Naive thymus-derived CD8-positive, alpha-beta T cell (primary cell): ENCODE results near the gene ACR. TPM values are rescaled to one million over a fixed set of nuclear protein-coding genes. Genes with fewer than 3 reads are reported as not detected.

Experiments
- ATAC-seq, 2 donors: fragments of 150-1000 bp; cut with Tn5 transposase in 1 of 2; sonication (Bioruptor Pico), chemical (Tn5 transposase) in 1 of 2; 1 replicate in 1 of 2; 2 replicates in 1 of 2; pipeline ENCODE4 v1.10.0; 2021; ENCODE audit warnings: mild to moderate bottlenecking in 2 of 2, moderate library complexity in 2 of 2
- POLR2A ChIA-PET: fragments of 350-600 bp; sonication (Branson Sonifier 250); formaldehyde crosslinking; loops from one replicate; lab custom pipeline; 2021; ENCODE audit warnings: antibody characterized with exemption; lab: Charles Lee
- DNase-seq, 10 donors: peaks; one replicate each; pipeline versions ENCODE4 v3.0.0 to v3.0.0-alpha.2; 2020 to 2022
- H3K27ac Mint-ChIP-seq, 10 donors: one replicate each; pipeline ENCODE4 v1.8.0; 2020 to 2022; ENCODE audit warnings: mild to moderate bottlenecking in 10 of 10, mixed read lengths in 10 of 10, moderate library complexity in 4 of 10, inconsistent platforms in 1 of 10
- H3K27me3 Mint-ChIP-seq, 5 donors: one replicate each; pipeline ENCODE4 v1.8.0; 2021 to 2022; ENCODE audit warnings: mixed read lengths in 5 of 5
- H3K36me3 Mint-ChIP-seq, 3 donors: one replicate each; pipeline ENCODE4 v1.8.0; 2020 to 2022; ENCODE audit warnings: mixed read lengths in 3 of 3, mild to moderate bottlenecking in 2 of 3, inconsistent platforms in 1 of 3
- H3K4me1 Mint-ChIP-seq, 4 donors: one replicate each; pipeline ENCODE4 v1.8.0; 2021 to 2022; ENCODE audit warnings: mixed read lengths in 4 of 4
- H3K4me3 Mint-ChIP-seq, 10 donors: one replicate each; pipeline ENCODE4 v1.8.0; 2020 to 2022; ENCODE audit warnings: mild to moderate bottlenecking in 10 of 10, mixed read lengths in 10 of 10, moderate library complexity in 6 of 10, inconsistent platforms in 1 of 10
- H3K9me3 Mint-ChIP-seq, 9 donors: one replicate each; pipeline ENCODE4 v1.8.0; 2020 to 2022; ENCODE audit warnings: mixed read lengths in 9 of 9, mild to moderate bottlenecking in 3 of 9, inconsistent platforms in 1 of 9, moderate library complexity in 1 of 9
- polyA plus RNA-seq, 3 donors: library from polyadenylated mRNA; unstranded; fragments of 300-500 nt; fragmentation: Illumina TruSeq; gene quantifications; one replicate each; pipeline ENCODE4 v1.2.3, GENCODE V29; 2021
- total RNA-seq, 8 experiments: library from RNA in 2 of 8; stranded (reverse) in 2 of 8; gene quantifications; one replicate each; pipeline ENCODE4 v1.2.3 and lab custom pipeline; 2021 to 2026

Gene ACR
- total and polyA plus RNA-seq, 5 experiments from 2014 or later, result not detected

DNA sequence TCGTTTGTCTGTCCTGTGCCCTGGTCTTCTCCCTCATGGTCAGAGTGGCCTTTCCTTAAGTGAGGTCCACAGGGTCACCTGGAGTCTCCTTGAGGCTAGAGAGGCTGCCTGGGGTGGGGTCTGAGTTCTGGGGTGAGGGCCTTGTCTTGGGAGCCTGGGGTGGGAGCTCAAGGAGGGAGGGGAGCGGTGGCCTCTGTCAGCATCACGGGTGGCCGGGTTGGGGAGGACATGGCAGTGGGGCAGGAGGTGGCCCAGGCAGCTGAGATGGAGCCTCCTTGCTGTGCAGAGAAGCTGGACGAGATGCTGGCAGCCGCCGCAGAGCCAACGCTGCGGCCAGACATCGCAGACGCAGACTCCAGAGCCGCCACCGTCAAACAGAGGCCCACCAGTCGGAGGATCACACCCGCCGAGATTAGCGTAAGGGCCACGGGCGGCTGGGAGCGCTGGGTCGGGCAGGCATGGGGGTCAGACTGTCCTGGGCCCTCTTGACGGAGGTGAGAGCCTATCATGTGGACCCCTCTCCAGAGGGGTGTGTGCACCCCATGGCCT lies 23.3 kb upstream of the ACR start:
- no peaks in the 10 kb centered on the region for H3K9me3 Mint-ChIP-seq
- H3K36me3 Mint-ChIP-seq, result no peaks in the 10 kb centered on the region
- no peak overlapping the region for H3K27ac Mint-ChIP-seq
- ATAC-seq (no peak), DNase-seq (peak in 1 of 10 donors; percentile 22)
- POLR2A ChIA-PET, result no interaction called here
- peaks cover 0 to 3% (median 0%) of the 10 kb centered on the region in 4 donors for H3K4me1 Mint-ChIP-seq
- H3K27me3 Mint-ChIP-seq, result no peaks in the 10 kb centered on the region
- no peak overlapping the region for H3K4me3 Mint-ChIP-seq

DNA sequence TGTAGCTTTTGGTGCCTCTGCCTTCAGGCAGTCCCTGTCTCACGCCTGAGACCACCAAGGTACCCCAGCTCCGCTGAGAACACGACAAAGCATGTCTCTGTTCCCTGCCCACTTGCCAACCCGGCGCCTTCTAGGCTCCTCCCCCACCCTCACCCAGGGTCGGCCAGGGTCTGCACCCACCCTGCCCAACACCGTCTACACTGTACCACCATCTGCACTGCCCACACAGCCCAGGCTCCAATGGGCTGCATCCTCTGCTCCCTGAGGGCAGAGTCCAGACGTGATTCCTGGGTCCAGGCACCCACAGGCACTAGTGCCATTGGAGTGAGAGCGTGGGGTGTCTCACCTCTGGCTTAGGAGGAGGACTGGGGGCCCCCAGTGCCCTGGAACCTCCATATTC lies 22.8 kb upstream of the ACR start:
- ATAC-seq (no peak), DNase-seq (no peak)
- no peaks in the 10 kb centered on the region for H3K36me3 Mint-ChIP-seq
- no peaks in the 10 kb centered on the region for H3K27me3 Mint-ChIP-seq
- POLR2A ChIA-PET, result no interaction called here
- H3K4me3 Mint-ChIP-seq, result no peak overlapping the region
- H3K27ac Mint-ChIP-seq, result no peak overlapping the region
- H3K9me3 Mint-ChIP-seq, result no peaks in the 10 kb centered on the region
- H3K4me1 Mint-ChIP-seq, result peaks cover 0 to 3% (median 0%) of the 10 kb centered on the region in 4 donors

GRCh38 chr22:50715776-50716175 lies 22.2 kb upstream of the ACR start:
- Mint-ChIP-seq H3K4me1 (peaks cover 0 to 3% (median 0%) of the 10 kb centered on the region in 4 donors), H3K27me3 (no peaks in the 10 kb centered on the region), H3K27ac (no peak overlapping the region), H3K36me3 (no peaks in the 10 kb centered on the region), H3K4me3 (no peak overlapping the region), H3K9me3 (no peaks in the 10 kb centered on the region)
- DNase-seq (no peak), ATAC-seq (no peak)
- POLR2A ChIA-PET, result interaction anchor here (0.7 kb wide), 1 partner anchor 18 kb away, joined by 3 read pairs; no protein-coding TSS in a partner anchor

GRCh38 chr22:50716290-50717024 lies 21.5 kb upstream of the ACR start:
- no peak overlapping the region for H3K4me3 Mint-ChIP-seq
- ATAC-seq, result no peak
- no peaks in the 10 kb centered on the region for H3K36me3 Mint-ChIP-seq
- H3K4me1 Mint-ChIP-seq, result peaks cover 0 to 2% (median 0%) of the 10 kb centered on the region in 4 donors
- no peak for DNase-seq
- POLR2A ChIA-PET, result interaction anchor here (0.7 kb wide), 1 partner anchor 17 kb away, joined by 3 read pairs; no protein-coding TSS in a partner anchor
- no peaks in the 10 kb centered on the region for H3K9me3 Mint-ChIP-seq
- no peaks in the 10 kb centered on the region for H3K27me3 Mint-ChIP-seq
- peak overlapping the region in 2 of 10 donors; percentile 20 to 60 for H3K27ac Mint-ChIP-seq

DNA sequence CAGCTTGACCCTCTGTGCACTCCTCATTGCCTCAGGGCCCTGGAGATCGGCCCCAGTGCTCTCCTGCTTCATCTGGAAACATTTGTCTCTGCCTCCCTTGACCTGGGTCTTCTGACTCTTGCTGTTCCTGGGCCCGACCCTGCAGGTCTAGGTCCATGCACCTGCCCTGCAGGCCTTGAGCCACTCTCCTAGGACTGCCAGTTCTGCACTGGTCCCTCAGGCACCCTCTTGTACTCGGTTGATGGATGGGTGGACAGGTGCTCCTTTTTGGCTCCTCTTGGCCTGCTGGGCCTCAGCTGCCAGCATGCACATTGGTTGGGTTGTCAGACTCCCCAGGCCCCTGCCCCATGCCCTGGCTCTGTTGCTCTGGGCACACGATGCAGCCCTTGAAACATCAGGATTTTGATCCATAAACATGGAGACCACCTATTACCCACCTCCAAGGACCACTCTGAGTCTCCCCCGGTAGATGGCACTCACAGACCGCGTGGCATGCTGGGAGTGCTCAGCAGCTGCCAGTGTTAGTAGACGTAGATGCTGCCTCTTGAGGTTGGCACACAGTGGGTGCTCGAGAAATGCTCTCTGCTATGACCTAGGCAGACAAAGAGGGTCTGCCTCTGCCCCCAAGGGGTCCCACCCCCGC lies 20.2 kb upstream of the ACR start:
- H3K36me3 Mint-ChIP-seq, result no peaks in the 10 kb centered on the region
- H3K4me3 Mint-ChIP-seq, result no peak overlapping the region
- DNase-seq (no peak), ATAC-seq (no peak)
- H3K4me1 Mint-ChIP-seq, result peaks cover 0 to 2% (median under 1%) of the 10 kb centered on the region in 4 donors
- H3K27me3 Mint-ChIP-seq, result no peaks in the 10 kb centered on the region
- POLR2A ChIA-PET, result no interaction called here
- H3K9me3 Mint-ChIP-seq, result no peaks in the 10 kb centered on the region
- no peak overlapping the region for H3K27ac Mint-ChIP-seq

GRCh38 chr22:50718352-50718709 lies 19.7 kb upstream of the ACR start:
- H3K36me3 Mint-ChIP-seq, result no peaks in the 10 kb centered on the region
- ATAC-seq (no peak), DNase-seq (no peak)
- POLR2A ChIA-PET, result no interaction called here
- no peak overlapping the region for H3K4me3 Mint-ChIP-seq
- H3K4me1 Mint-ChIP-seq, result peaks cover 0 to 2% (median under 1%) of the 10 kb centered on the region in 4 donors
- H3K9me3 Mint-ChIP-seq, result no peaks in the 10 kb centered on the region
- no peak overlapping the region for H3K27ac Mint-ChIP-seq
- H3K27me3 Mint-ChIP-seq, result no peaks in the 10 kb centered on the region

DNA sequence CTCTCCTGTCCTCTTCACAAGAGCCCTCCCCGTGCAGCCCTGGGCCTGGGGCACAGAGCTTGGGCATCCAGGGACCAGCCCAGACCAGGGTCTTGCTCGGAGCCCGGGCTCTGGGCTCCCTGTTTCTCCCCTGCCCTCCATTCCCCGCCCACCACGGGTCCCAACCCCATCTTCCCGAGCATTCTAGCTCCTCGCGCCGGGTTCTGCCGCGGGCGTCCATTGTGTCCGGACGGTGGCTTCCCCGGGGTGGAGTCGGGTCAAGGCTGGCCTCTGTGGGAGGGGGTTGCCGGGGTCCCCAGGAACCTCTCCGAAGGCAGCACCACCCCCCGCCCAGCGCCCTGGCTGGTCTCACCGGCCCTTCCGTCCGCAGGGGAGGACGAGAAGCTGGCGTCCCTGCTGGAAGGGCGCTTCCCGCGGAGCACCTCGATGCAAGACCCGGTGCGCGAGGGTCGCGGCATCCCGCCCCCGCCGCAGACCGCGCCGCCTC lies 18.1 kb upstream of the ACR start:
- Mint-ChIP-seq H3K36me3 (no peaks in the 10 kb centered on the region), H3K27ac (no peak overlapping the region), H3K4me3 (no peak overlapping the region), H3K4me1 (peaks cover 0 to 2% (median 2%) of the 10 kb centered on the region in 4 donors), H3K9me3 (no peaks in the 10 kb centered on the region), H3K27me3 (no peaks in the 10 kb centered on the region)
- DNase-seq (no peak), ATAC-seq (no peak)
- POLR2A ChIA-PET, result interaction anchor here (0.6 kb wide), 1 partner anchor 611 kb away, joined by 4 read pairs; no protein-coding TSS in a partner anchor

DNA sequence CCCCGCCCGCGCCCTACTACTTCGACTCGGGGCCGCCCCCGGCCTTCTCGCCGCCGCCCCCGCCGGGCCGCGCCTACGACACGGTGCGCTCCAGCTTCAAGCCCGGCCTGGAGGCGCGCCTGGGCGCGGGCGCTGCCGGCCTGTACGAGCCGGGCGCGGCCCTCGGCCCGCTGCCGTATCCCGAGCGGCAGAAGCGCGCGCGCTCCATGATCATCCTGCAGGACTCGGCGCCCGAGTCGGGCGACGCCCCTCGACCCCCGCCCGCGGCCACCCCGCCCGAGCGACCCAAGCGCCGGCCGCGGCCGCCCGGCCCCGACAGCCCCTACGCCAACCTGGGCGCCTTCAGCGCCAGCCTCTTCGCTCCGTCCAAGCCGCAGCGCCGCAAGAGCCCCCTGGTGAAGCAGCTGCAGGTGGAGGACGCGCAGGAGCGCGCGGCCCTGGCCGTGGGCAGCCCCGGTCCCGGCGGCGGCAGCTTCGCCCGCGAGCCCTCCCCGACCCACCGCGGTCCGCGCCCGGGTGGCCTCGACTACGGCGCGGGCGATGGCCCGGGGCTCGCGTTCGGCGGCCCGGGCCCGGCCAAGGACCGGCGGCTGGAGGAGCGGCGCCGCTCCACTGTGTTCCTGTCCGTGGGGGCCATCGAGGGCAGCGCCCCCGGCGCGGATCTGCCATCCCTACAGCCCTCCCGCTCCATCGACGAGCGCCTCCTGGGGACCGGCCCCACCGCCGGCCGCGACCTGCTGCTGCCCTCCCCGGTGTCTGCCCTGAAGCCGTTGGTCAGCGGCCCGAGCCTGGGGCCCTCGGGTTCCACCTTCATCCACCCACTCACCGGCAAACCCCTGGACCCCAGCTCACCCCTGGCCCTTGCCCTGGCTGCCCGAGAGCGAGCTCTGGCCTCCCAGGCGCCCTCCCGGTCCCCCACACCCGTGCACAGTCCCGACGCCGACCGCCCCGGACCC lies 17.4 kb upstream of the ACR start:
- Mint-ChIP-seq H3K27me3 (no peaks in the 10 kb centered on the region), H3K4me1 (peaks cover 0 to 2% (median 2%) of the 10 kb centered on the region in 4 donors), H3K27ac (no peak overlapping the region), H3K36me3 (no peaks in the 10 kb centered on the region), H3K9me3 (no peaks in the 10 kb centered on the region), H3K4me3 (no peak overlapping the region)
- DNase-seq (no peak), ATAC-seq (no peak)
- POLR2A ChIA-PET, result interaction anchor here (0.6 kb wide), 1 partner anchor 611 kb away, joined by 4 read pairs; no protein-coding TSS in a partner anchor

GRCh38 chr22:50721257-50721844 lies 16.7 kb upstream of the ACR start:
- ATAC-seq, result no peak

DNA sequence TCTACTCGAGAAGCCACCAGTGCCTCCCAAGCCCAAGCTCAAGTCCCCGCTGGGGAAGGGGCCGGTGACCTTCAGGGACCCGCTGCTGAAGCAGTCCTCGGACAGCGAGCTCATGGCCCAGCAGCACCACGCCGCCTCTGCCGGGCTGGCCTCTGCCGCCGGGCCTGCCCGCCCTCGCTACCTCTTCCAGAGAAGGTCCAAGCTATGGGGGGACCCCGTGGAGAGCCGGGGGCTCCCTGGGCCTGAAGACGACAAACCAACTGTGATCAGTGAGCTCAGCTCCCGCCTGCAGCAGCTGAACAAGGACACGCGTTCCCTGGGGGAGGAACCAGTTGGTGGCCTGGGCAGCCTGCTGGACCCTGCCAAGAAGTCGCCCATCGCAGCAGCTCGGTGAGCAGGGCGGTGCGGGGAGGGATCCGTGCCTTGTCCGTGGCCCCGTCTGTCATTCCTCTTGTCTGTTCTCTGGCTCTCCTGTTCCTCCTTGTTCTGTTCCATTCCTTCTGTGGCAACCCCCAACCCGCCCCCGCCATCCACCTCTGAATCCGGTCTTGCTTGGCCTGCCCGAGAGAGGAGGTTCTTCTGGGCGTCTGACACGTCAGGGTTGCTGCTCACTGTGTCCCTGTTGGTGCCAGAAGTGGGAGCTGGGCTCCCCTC lies 15.8 kb upstream of the ACR start:
- Mint-ChIP-seq H3K4me3 (no peak overlapping the region), H3K4me1 (peaks cover 0 to 2% (median 2%) of the 10 kb centered on the region in 4 donors), H3K9me3 (no peaks in the 10 kb centered on the region), H3K36me3 (no peaks in the 10 kb centered on the region), H3K27ac (no peak overlapping the region), H3K27me3 (no peaks in the 10 kb centered on the region)
- POLR2A ChIA-PET, result no interaction called here
- ATAC-seq (no peak), DNase-seq (no peak)

More at GRCh38 chr22:50721257-50721844, 16.7 kb upstream of the ACR start:
- POLR2A ChIA-PET, result no interaction called here
- Mint-ChIP-seq H3K27ac (no peak overlapping the region), H3K4me1 (peaks cover 0 to 2% (median 2%) of the 10 kb centered on the region in 4 donors), H3K27me3 (no peaks in the 10 kb centered on the region), H3K9me3 (no peaks in the 10 kb centered on the region), H3K36me3 (no peaks in the 10 kb centered on the region), H3K4me3 (no peak overlapping the region)
- no peak for DNase-seq

GRCh38 chr22:50722716-50723428 lies 15.1 kb upstream of the ACR start:
- POLR2A ChIA-PET, result no interaction called here
- ATAC-seq (no peak), DNase-seq (no peak)
- Mint-ChIP-seq H3K27me3 (no peaks in the 10 kb centered on the region), H3K9me3 (no peaks in the 10 kb centered on the region), H3K36me3 (no peaks in the 10 kb centered on the region), H3K4me1 (peaks cover 0 to 5% (median 2%) of the 10 kb centered on the region in 4 donors), H3K4me3 (no peak overlapping the region), H3K27ac (peak overlapping the region in 1 of 10 donors; percentile 63)
